Lung (tissue), 12 donors: ENCODE results near the gene MYO10. TPM values are rescaled to one million over a fixed set of nuclear protein-coding genes. Genes with fewer than 3 reads are reported as not detected.
A peak's percentile ranks its signal among the peaks of the same experiment; 100 is the strongest.

Experiments
- ATAC-seq: fragments of 200-7000 bp; cut with Tn5 transposase; one replicate; pipeline ENCODE4 v1.9.1; 2020; ENCODE audit warnings: moderate number of reproducible peaks; ENCODE audit not compliant: insufficient read depth, low FRiP score
- DNase-seq, 3 donors: peaks; one replicate each; pipeline ENCODE4 v3.0.0-alpha.2; 2013 to 2017
- H3K27ac ChIP-seq, 2 donors: one replicate each; pipeline ENCODE4 v1.5.1; 2013; ENCODE audit warnings: mild to moderate bottlenecking in 2 of 2, moderate library complexity in 2 of 2, control low read depth in 1 of 2, inconsistent platforms in 1 of 2, low read depth in 1 of 2, low read length in 1 of 2
- H3K27me3 ChIP-seq, 3 donors: one replicate each; pipeline ENCODE4 v1.5.1; 2013; ENCODE audit warnings: low read length in 2 of 3; ENCODE audit not compliant: control insufficient read depth in 3 of 3, insufficient read depth in 3 of 3
- H3K36me3 ChIP-seq, 4 donors: one replicate each; pipeline ENCODE4 v1.5.1; 2013; ENCODE audit warnings: low read length in 4 of 4, mild to moderate bottlenecking in 1 of 4, moderate library complexity in 1 of 4; ENCODE audit not compliant: control insufficient read depth in 4 of 4, insufficient read depth in 4 of 4
- H3K4me1 ChIP-seq, 5 donors: one replicate each; pipeline ENCODE4 v1.5.1; 2013; ENCODE audit warnings: low read length in 5 of 5, mild to moderate bottlenecking in 2 of 5, moderate library complexity in 1 of 5; ENCODE audit not compliant: control insufficient read depth in 5 of 5, insufficient read depth in 5 of 5
- H3K4me3 ChIP-seq: one replicate; pipeline ENCODE4 v1.5.1; 2013; ENCODE audit warnings: mild to moderate bottlenecking, control low read depth, moderate library complexity
- H3K9ac ChIP-seq, 2 donors: one replicate each; pipeline ENCODE4 v1.5.1; 2013; ENCODE audit warnings: low read length in 2 of 2, control low read depth in 1 of 2; ENCODE audit not compliant: insufficient read depth in 1 of 2
- H3K9me3 ChIP-seq, 4 donors: one replicate each; pipeline ENCODE4 v1.5.1; 2013; ENCODE audit warnings: low read length in 3 of 4, mild to moderate bottlenecking in 1 of 4, moderate library complexity in 1 of 4; ENCODE audit not compliant: control insufficient read depth in 4 of 4, insufficient read depth in 3 of 4
- whole genome bisulfite sequencing, 2 donors: extraction: QIAGEN DNeasy Blood & Tissue Kit; methylation state at CpG; one replicate each; pipeline ENCODE4 v1.1.7; 2013; 5-methylcytosine and 5-hydroxymethylcytosine counted together
- polyA plus RNA-seq, 2 donors: library from polyadenylated mRNA; stranded (reverse); fragments of 200-250 nt; gene quantifications; one replicate each; pipeline ENCODE4 v1.2.1, GENCODE V29; 2013
- total RNA-seq, 2 donors: library from RNA; depleted of rRNA in 1 of 2; stranded (reverse); fragments of >200 nt in 1 of 2; gene quantifications; one replicate each; pipeline ENCODE4 v1.2.1, GENCODE V29; 2014 to 2021
- TF ChIP-seq, protein P1 (sequence below): IDR thresholded peaks from 2 replicates; pipeline ENCODE4 v1.5.1; 2012; ENCODE audit warnings: mild to moderate bottlenecking; ENCODE audit errors: control extremely low read depth, extremely low read depth
- donor health status: control.
- donor health status: control.
- donor health status: Bipolar disorder and iron deficiency.
- donor health status: healthy.
- donor health status: DM: yes; HTN: yes; CAD: no.

Gene MYO10
- total and polyA plus RNA-seq, 4 donors: 10.6 to 71.5 (median 28.2) TPM

DNA sequence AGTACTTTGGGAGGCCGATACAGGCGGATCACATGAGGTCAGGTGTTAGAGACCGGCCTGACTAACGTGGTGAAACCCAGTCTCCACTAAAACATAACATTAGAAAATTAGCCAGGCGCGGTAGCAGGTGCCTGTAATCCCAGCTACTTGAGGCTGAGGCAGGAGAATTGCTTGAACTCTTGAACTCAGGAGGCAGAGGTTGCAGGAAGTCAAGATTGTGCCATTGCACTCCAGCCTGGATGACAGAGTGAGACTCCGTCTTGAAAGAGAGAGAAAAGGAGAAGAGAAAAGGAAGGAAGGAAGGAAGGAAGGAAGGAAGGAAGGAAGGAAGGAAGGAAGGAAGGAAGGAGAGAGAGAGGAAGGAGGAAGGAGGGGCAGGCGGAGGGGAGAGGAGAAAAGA is 45.1 kb downstream of the MYO10 start:
- Histone ChIP-seq H3K4me1 (peaks cover 3 to 38% (median 23%) of the 10 kb centered on the region in 5 donors), H3K27ac (no peak overlapping the region), H3K36me3 (no peaks in the 10 kb centered on the region), H3K9me3 (no peaks in the 10 kb centered on the region), H3K4me3 (no peak overlapping the region), H3K9ac (no peak overlapping the region), H3K27me3 (no peaks in the 10 kb centered on the region)
- no peak for ATAC-seq
- TF ChIP-seq, protein P1, sequence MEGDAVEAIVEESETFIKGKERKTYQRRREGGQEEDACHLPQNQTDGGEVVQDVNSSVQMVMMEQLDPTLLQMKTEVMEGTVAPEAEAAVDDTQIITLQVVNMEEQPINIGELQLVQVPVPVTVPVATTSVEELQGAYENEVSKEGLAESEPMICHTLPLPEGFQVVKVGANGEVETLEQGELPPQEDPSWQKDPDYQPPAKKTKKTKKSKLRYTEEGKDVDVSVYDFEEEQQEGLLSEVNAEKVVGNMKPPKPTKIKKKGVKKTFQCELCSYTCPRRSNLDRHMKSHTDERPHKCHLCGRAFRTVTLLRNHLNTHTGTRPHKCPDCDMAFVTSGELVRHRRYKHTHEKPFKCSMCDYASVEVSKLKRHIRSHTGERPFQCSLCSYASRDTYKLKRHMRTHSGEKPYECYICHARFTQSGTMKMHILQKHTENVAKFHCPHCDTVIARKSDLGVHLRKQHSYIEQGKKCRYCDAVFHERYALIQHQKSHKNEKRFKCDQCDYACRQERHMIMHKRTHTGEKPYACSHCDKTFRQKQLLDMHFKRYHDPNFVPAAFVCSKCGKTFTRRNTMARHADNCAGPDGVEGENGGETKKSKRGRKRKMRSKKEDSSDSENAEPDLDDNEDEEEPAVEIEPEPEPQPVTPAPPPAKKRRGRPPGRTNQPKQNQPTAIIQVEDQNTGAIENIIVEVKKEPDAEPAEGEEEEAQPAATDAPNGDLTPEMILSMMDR: no peak
- DNase-seq: no peak
- WGBS, 2 donors: 54 to 68% methylated on average over 8 of the region's 8 CpGs

DNA sequence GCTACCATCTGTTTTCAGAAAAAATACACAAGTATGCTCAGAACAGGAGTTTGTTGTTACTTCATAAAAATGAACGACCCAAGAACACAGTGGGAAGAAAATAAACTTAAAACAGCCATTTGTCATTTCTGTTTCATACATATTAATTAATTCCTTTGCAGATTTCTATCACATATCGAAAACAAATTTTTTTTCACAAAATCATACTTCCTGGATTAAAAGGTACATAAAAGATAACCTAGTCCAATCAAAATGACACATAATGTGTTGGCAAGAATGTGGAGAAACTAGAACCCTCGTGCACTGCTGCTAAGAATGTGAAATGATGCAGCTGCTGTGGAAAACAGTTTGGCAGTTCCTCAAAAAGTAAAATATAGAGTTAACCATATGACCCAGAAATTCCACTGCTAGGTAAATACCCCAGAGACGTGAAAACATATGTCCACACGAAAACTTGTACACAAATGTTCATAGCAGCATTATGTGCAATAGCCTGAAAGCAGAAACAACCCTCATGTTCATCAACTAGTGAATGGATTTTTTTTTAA is 46.0 kb downstream of the MYO10 start:
- H3K36me3 ChIP-seq: no peaks in the 10 kb centered on the region
- no peaks in the 10 kb centered on the region for H3K9me3 ChIP-seq
- H3K27me3 ChIP-seq: no peaks in the 10 kb centered on the region
- 33 to 39% methylated on average over 5 of the region's 5 CpGs for WGBS, 2 donors
- no peak overlapping the region for H3K9ac ChIP-seq
- H3K4me1 ChIP-seq: peaks cover 3 to 37% (median 20%) of the 10 kb centered on the region in 5 donors
- no peak overlapping the region for H3K27ac ChIP-seq
- DNase-seq (peak in 2 of 3 donors; percentile 42 to 43), ATAC-seq (no peak)
- no peak overlapping the region for H3K4me3 ChIP-seq
- TF ChIP-seq, protein P1: no peak

- DNase-seq (peak in 2 of 3 donors; percentile 65 to 71), ATAC-seq (no peak)
- H3K27me3 ChIP-seq: no peaks in the 10 kb centered on the region
- WGBS, 2 donors: 77 to 80% methylated on average over 8 of the region's 8 CpGs
- H3K4me3 ChIP-seq: no peak overlapping the region
- TF ChIP-seq, protein P1: no peak
- H3K9ac ChIP-seq: no peak overlapping the region
- no peaks in the 10 kb centered on the region for H3K36me3 ChIP-seq
- H3K27ac ChIP-seq: peak overlapping the region in 1 of 2 donors; percentile 59
- no peaks in the 10 kb centered on the region for H3K9me3 ChIP-seq
- H3K4me1 ChIP-seq: peaks cover 3 to 32% (median 18%) of the 10 kb centered on the region in 5 donors
These were observed 46.7 kb downstream of the MYO10 start for GRCh38 chr5:16889203-16889971.
